SIG-M5 treated with dmso at 0.1 percent for 504 hours (cell line): Measurements from ENCODE around the gene LMX1A.

ENCODE experiments used
- DNase-seq: peaks from one replicate; lab custom pipeline; 2025; ENCODE audit not compliant: unreplicated experiment; lab: John Stamatoyannopoulos, UW

Gene LMX1A

DNA sequence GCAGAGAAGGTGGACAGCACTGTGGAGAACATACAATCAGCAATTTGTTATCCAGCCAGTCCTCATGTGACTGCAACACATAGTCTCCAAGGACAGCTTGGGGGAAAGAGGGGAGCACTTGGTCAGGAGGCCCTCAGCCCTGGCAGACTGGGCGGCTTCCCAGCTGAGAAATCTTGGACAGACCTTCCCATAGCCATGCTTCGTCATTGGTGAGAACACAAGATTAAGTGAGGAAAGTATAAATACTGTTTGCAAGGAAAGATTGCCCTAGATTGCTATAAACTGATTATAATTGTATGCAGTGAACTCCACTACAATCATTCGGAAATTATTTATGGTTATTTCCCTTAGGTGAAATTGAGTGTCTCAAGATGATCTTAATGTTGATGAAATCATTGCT lies 131.5 kb downstream of the LMX1A start:
- DNase-seq = no peak

DNA sequence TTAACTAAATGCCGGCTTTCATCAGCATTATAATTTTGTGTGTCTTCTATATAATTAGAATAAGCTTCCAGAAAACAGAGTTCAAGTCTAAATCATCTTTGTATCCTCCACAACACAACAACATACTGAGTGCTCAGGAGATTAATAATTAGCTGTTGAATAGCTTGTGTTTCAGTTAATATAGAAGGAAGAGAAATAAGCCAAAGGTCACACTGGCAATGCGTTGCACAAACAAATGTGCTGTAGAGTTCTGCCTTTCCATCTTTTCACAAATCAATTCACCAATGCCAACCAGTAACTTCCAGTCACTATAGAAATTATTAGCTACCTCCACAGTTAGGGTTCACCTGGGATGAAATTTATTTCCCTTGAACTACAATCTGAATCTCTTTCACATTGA lies 132.0 kb downstream of the LMX1A start:
- no peak for DNase-seq

DNA sequence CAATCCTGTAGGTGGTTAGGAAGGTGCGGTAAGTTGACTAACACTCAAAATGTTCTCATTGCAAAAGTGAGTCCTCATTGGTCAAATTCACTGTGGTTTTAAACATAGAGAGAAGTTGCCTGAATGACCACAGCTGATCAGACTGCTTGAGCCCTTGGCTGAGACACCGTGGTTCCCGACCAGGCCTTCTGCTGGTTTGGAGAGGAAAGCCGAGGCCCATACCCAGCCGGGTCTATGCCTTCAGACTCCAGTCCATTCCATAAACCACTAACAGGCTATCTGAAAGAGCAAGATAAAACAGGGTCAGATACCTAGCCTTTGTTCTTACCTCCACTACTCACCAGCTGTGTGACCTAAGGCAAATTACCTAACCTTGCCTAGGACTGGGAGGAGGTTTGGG lies 133.9 kb downstream of the LMX1A start:
- DNase-seq = no peak

DNA sequence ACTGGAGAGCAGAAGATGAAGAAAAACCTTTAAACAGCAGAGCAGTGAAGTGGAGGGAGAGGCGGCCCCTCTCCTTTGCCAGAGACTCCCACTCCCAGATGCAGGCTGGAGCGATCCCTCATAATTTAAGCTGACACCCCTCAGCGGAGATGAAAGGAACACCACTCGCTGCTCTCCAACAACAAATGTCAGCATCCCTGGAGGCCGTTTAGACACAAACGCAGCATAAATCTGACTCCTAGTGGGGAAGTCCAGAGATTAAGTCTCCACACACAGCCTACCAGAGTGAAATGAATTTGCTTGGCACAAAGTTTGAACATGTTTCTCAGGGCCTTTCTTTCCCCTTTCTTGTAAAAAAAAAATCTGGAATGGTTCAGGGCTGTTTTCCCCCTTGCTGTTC lies 137.8 kb downstream of the LMX1A start:
- DNase-seq = no peak

DNA sequence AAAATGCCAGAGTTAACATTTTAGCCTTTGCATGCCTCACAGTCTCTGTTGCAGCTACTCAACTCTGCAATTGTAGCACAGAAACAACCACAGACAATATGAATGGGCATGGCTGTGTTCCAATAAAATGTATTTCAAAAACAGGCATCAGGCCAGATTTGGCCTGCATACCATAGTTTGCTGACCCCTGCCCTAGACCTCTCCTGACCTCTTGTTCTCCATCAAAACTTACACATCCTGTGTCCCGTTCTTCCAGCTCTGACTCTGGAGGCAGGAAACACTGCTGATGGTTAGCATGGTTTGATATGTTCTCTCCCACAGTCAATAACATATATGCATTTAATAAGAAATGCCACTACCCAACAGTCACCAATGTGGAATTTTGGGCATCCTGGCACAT lies 138.6 kb downstream of the LMX1A start:
- no peak for DNase-seq

DNA sequence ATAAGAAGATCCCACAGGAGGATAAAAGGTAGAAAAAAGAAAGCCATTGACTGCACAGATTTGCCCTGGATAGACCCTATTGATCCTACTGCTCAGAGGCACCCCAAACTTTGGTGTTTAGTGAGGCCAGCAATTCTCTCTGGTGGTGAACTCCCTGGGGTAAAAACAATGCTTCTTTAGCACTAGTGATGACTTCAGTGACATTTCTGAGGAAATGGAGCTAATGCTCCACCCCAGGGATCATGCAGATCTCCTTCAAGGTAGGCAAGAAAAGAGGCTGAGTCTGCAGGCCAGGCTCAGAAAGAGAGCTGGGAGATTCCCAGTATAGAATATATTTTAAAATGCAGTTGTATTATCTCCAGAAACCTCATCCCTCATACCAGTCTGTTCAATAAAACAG lies 140.3 kb downstream of the LMX1A start:
- DNase-seq = no peak

DNA sequence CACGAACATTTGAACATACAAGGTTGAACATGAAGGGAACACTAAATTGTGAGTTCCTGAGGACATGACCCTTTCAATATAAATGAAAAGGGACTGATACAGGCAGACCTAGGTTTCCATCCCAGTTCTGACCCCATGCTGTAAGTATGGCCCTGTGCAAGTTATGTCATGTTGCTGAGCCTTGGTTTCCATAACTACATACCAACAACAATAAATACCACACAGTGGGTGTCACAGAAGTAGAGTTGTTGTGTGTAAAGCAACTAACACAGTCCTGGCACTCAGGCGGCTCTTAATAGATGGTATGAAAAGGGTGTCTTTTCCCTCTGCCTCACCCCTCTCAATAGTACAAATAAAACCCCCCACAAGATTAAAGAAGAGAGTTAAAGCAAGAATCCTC lies 140.8 kb downstream of the LMX1A start:
- DNase-seq = no peak

DNA sequence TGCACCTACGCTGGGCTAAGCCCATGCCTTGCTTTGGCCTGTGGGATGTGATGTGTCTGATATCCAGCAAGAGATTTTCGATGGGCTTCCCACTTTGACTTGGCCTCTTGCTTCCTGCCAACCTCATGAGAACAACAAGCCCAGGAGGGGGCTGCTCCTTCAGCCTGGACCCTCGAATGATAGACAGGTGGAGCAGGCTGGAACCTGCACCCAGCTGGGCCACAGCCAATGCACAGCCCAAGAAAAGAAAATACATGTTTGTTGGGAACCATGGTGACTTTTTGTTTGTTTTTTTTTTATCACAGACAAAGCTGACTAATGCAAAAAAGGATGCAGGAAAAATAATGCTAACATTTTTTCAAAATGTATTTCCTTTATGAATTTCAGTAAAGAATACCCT lies 144.3 kb downstream of the LMX1A start:
- DNase-seq = no peak

DNA sequence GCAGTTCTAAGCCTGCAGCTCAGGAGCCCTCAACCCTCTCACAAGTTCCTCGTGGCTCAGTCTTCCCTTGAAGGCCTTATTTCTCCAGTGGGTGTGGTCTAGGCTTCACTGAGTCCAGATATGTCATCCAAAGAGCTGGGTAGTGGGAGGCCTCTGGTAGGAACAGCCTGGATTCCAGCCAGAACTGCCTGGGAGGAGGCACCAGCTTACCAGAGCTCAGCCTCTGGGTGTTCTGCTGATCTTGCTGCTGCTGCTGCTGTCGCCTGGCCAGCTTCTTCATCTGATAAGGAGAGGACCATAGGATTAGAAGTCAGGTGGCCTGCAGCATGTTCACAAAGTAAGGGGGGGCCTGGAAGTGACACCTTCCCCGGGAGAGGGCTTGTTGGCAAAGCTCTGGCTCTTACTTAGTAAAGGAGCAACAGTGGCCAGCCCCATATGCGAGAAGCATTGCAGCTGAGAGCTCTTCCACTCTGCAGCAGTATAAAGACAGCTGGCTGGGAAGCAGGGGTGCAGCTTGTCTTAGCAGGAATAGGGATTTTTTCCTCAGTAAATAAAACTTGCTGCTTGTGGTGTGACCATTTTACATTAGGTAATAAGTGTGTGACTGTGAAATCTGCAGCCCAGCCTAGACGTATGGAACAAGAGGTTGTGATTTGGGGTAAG lies 148.5 kb downstream of the LMX1A start:
- DNase-seq = no peak

DNA sequence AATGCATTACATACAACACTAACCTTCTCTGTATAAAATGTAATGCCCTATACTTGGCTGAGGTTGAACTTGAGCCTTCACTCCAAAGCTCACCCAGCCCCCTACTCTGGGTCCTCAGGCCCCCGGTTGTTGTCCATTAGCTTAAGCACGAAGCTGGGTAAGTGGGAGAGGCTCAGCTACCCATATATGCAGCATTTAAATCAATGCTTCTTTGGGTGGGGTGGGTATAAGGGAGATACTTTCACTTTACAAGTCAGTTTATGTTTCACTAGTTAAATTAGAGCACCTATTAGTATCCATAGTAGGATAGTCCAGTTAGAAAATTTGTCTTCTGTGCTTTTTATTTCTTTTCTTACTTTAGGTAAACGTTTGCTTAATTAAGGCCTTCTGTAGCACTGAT lies 151.4 kb downstream of the LMX1A start:
- DNase-seq = no peak

DNA sequence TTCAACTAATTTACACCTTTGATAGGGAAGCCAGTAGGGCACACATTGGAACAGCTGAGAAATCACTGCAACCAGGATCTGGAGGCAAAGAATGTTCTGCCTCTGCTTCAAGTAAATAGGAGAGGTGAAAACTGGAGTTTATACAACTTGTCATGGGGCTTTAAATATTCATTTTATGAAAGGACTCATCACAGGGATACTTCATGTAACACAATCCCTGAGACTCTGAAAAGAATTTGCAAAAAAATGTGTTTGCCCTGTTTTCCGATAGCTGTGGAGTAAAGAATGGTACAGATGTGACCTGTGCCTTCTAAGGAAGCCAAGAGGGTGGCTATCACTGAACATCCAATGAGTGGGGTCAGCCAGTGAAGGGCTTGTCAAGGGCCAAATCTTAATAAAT lies 152.0 kb downstream of the LMX1A start:
- no peak for DNase-seq

DNA sequence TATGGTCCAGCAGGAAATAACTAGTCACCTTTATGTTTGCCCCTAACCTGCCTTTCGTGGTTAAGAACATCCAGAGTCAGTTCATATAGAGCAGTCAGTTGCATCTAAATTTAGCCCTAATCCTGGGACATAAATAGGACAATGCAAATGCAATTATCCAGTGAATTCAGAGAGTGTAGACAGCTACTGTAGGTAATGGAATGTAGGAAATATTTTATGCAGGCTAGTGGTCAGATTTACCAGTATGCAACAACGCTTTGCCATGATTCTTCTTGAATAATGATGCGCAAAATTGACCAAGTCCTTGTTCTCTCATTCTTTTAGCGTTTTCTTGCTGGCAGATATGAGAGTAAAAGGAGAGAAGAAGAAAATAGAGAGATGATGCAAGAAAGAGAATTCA lies 165.4 kb downstream of the LMX1A start:
- DNase-seq = no peak

DNA sequence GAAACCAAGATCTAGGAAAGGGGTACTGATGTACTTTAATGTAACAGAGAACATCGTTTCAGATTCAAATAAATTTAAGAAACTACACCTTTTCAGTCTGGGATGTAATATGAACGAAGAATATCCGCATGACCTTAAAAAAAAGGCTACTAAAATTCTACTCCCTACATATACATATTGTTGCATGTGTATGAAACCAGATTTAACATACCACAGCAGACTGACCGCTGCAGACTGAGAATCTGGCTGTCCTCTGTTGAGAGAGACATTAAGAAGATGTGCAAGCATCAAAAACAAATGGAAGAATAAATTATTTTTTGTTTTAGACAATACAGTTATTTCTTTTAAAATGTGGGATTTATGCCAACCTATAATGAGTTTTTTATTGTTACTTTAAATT lies 166.6 kb downstream of the LMX1A start:
- no peak for DNase-seq

DNA sequence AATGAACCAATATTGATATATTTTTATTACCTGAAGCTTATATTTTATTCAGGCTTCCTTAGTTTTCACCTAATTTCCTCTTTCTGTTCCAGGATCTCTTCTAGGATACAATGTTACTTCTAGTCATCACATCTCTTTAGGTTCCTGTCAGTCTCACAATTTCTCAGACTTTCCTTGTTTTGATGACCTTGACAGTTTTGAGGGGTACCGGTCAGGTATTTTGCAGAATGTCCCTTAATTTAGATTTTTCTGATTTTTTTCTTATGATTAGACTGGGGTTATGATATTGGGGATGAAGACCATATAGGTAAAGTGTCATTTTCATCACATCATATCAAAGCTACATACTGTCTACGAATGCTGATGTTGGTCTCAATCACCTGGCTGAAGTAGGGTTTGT lies 167.5 kb downstream of the LMX1A start:
- no peak for DNase-seq

DNA sequence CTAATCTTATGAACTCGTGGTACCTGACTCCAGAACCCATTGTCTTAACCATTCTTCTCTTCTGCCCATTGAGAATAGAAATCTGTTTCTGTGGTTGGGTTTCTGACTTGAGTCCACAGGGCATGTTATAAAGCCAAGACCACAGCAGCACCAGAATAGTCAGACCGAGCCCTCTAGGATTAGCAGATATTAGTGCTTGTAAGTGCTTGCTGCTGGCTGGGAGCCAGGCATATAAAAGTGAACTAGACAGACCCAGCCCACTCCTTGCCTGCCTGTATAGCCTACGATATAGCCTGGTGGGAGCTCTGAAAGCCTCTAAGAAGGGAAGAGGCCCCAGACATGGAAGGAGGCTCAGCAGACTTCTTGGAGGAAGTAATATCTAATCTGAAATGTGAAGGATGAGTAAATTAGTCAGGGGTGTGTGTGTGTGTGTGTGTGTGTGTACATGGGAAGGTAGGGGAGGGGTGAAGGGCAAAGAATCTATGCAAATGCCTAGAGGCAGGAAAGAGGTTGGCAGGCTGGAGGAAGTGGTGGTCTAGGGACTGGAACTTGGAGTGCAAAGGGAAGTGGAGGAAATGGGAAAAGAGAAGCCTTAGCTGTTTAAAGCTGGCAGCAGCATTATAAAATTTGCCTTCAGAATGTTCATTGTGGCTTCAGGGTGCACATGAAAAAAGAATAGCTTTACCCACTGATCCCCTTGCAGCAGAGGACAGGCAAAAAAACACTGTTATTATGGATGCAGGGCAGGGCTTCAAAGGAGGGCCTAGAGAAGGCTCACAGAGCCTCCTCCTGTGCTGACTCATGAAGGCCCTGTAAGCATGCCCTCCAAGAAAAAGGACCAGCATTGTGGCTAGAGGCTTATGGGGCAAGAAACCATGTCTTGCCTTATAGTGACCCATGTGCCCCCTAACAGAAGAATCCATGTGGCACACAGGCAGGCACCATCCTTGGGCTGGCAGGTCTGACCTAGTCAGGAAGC lies 169.2 kb downstream of the LMX1A start:
- DNase-seq = no peak

DNA sequence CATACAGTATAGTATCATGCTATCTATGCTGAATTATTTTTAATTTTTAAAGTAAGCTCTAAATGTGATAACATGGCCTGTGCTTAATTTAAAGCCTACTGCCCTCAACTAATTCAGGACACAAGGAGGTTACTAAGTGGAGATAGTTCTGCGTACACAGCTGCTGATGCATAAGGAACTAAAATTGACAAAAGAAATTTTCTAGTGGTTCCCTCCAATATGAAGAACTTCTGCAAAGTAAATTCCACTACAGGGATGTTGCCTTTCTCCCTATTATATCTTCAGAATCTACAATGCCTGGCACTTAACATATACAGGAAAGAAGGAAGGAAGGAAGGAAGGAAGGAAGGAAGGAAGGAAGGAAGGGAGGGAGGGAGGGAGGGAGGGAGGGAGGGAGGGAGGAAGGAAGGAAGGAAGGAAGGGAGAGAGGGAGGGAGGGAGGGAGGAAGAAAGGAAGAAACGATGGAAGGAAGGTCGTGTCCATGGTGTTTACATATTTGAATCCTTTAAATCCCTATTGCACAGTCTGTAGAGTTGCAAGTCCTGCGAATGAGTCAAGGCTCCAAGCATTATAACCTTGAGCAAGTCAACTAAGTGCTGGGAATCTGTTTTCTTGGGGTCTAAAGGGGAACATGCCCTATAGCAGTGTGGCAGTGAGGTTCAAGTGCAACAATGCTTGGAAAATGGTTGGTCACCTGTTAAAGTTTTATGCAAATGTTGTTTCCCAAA lies 171.2 kb downstream of the LMX1A start:
- no peak for DNase-seq

DNA sequence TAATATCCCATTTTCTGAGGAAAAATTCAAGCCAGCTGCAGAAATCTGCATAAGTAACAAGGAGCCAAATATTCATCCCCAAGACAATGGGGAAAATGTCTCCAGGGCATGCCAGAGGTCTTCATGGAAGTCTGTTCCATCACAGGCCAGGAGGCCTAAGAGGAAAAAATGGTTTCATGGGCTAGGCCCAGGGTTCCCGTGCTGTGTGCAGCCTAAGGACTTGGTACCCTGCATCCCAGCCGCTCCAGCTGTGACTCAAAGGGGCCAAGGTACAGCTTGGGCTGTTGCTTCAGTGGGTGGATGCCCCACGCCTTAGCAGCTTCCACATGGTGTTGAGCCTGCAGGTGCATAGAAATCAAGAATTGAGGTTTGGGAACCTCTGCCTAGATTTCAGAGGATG lies 173.5 kb downstream of the LMX1A start:
- DNase-seq = no peak

DNA sequence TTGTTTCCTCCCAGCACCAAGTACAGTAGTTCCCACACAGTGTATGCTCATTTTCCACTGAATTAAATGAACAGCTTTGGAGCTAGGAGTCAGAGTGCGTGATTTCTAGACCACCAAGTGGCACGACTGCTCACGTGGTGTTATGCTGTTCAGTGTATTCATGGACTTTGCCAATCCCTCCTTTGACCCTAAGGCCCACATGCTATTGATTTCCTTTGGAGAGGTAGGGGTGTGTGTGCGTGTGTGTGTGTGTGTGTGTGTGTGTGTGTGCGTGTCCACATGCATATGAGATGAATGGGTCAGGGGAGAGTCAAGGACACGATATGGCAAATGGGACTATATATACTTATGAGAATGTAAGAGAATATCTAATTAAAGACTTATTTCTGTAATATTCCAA lies 177.2 kb downstream of the LMX1A start:
- DNase-seq = no peak

DNA sequence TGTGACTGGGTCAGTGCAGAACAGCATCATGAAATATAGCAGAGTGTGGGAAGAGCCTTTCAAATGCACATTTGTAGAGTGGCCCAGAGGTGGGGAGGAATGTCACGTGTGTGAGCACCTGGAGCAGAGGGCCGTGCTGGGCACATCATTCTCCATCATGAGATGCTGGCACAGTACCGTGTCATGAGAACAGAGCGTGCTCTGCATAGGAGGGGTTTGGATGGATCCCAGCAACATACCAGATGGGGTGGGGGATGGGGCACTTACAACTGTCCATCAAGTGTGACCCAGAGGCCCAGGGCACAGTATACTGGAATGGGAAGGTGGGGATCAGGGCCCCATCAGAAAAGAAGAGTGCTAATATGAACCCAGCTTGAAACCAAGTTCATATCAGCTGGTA lies 182.0 kb downstream of the LMX1A start:
- no peak for DNase-seq

DNA sequence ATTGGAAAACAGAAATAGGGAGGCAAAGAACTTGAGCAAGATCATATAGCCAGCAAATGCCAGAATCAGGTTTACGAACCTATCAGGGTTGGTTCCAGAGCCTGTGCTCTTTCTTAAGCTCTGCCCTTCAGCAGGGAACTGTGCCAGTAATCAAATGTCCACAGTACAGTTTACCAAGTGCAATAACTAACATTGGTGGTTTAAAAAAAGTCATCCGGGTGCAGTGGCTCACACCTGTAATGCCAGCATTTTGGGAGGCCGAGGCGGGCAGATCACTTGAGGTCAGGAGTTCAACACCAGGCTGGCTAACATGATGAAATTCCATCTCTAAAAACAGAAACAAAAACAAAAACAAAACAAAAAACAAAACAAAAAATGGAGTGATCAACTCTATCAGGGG lies 182.7 kb downstream of the LMX1A start:
- no peak for DNase-seq

DNA sequence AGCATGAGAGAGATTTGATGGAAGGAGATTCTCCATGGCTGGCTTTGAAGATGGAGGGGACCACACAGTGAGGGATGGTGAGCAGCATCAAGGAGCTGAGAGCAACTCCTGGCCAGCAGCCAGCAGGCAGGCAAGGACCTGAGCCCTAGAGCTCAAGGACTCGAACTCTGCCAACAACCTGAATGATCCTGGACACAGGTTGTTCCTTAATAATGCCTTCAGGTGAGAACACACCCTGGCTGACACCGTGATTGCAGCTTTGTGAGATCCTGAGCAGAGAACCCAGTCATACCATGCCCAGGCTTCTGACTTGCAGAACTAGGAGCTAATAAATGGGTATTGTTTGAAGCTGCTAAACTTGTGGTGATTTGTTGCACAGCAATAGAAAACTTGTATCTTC lies 183.1 kb downstream of the LMX1A start:
- DNase-seq = no peak

DNA sequence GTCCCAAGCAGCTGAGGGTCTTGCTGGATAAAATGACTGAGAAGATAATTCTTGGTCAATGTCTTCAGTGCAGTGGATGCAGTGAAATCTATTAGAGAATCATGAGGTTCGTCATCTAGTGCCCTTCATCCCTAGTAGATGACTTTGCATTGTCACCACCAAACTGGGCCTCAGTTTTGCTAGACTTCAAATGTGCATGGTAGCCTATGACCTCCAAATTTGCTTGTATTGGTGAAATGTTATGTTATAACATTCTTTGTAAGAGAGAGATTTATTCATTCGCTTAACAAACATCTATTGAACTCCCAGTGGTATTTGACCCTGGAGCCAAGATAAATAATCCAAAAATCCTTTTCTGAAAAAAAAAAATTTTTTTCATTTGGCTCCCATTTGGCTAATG lies 183.8 kb downstream of the LMX1A start:
- DNase-seq = no peak
